HEK293T (cell line): ENCODE measurements around the gene CLDN6.
A peak's percentile ranks its signal among the peaks of the same experiment; 100 is the strongest.

ENCODE experiments used
- CTCF ChIA-PET: fragments of 350-600 bp; formaldehyde crosslinking; extraction: SDS; loops from one replicate; lab custom pipeline; 2021; ENCODE audit warnings: antibody characterized with exemption, inconsistent platforms; lab: Yijun Ruan, JAX
- POLR2A ChIA-PET: fragments of 350-600 bp; formaldehyde crosslinking; extraction: SDS; loops from one replicate; lab custom pipeline; 2020; ENCODE audit warnings: antibody characterized with exemption, inconsistent platforms; lab: Yijun Ruan, JAX
- DNase-seq: peaks from one replicate; pipeline ENCODE4 v3.0.0; 2012; ENCODE audit warnings: mixed read lengths; ENCODE audit errors: extremely low spot score
- ARNT ChIP-seq: fragments of 450-650 bp; IDR thresholded peaks from 2 replicates; pipeline ENCODE4 v1.6.1; 2017; ENCODE audit warnings: mild to moderate bottlenecking
- BHLHE40 ChIP-seq: fragments of 450-650 bp; IDR thresholded peaks from 2 replicates; pipeline ENCODE4 v1.6.1; 2016; ENCODE audit warnings: mild to moderate bottlenecking, moderate library complexity, borderline replicate concordance
- CTBP1 ChIP-seq: fragments of 450-650 bp; IDR thresholded peaks from 2 replicates; pipeline ENCODE4 v1.6.1; 2016; ENCODE audit warnings: borderline replicate concordance
- ELF4 ChIP-seq: fragments of 450-650 bp; IDR thresholded peaks from 2 replicates; pipeline ENCODE4 v1.6.1; 2017; ENCODE audit warnings: antibody characterized with exemption
- FOXA1 ChIP-seq: fragments of 450-650 bp; IDR thresholded peaks from 2 replicates; pipeline ENCODE4 v1.6.1; 2016; ENCODE audit warnings: mild to moderate bottlenecking
- FOXK2 ChIP-seq: fragments of 450-650 bp; IDR thresholded peaks from 2 replicates; pipeline ENCODE4 v1.6.1; 2016; ENCODE audit warnings: mild to moderate bottlenecking
- FOXM1 ChIP-seq: fragments of 450-650 bp; IDR thresholded peaks from 2 replicates; pipeline ENCODE4 v1.6.1; 2017; ENCODE audit warnings: mild to moderate bottlenecking, borderline replicate concordance
- HDGF ChIP-seq: fragments of 450-650 bp; IDR thresholded peaks from 2 replicates; pipeline ENCODE4 v1.6.1; 2017; ENCODE audit warnings: antibody characterized with exemption, borderline replicate concordance
- L3MBTL2 ChIP-seq: fragments of 450-650 bp; conservative IDR thresholded peaks from 2 replicates; pipeline ENCODE4 v1.6.1; 2016; ENCODE audit warnings: mild to moderate bottlenecking
- LEF1 ChIP-seq: fragments of 450-650 bp; IDR thresholded peaks from 2 replicates; pipeline ENCODE4 v1.6.1; 2017; ENCODE audit warnings: mild to moderate bottlenecking, borderline replicate concordance
- NFRKB ChIP-seq: fragments of 450-650 bp; IDR thresholded peaks from 2 replicates; pipeline ENCODE4 v1.6.1; 2016; ENCODE audit warnings: mild to moderate bottlenecking, moderate library complexity
- SP1 ChIP-seq: fragments of 450-650 bp; IDR thresholded peaks from 2 replicates; pipeline ENCODE4 v1.6.1; 2017
- SUZ12 ChIP-seq: fragments of 450-650 bp; IDR thresholded peaks from 2 replicates; pipeline ENCODE4 v1.6.1; 2016; ENCODE audit warnings: mild to moderate bottlenecking
- TARDBP ChIP-seq: fragments of 450-650 bp; IDR thresholded peaks from 2 replicates; pipeline ENCODE4 v1.6.1; 2016
- ZNF384 ChIP-seq: fragments of 450-650 bp; IDR thresholded peaks from 2 replicates; pipeline ENCODE4 v1.6.1; 2016
- TF ChIP-seq, protein P1 (sequence below): fragments of 450-650 bp; IDR thresholded peaks from 2 replicates; pipeline ENCODE4 v1.6.1; 2016

CLDN6 gene

DNA sequence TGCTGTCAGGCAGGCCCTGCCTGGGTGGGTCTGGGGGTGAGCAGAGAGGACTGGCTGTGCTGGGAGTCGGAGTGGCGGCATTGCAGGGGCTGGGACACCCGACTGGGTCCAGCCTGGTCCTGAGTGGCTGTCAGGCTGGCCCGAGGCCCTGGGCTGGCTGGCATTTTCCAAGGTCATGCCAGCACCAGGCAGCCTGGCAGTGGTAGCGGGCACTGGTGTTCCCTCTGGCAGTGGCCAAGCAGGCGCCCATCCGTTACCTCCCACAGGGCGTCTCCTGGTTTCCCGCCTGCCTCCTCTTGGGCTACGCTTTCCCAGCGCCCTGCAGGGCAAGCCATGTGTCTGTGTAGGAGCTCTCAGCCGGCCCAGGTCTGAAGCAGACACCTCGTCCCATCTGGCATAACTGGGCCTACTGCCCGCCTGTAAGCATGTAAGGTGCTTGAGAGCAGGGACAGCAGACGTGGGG is 32.1 kb downstream of the CLDN6 start:
- ChIA-PET POLR2A (no interaction called here), CTCF (no interaction called here)
- no peak for DNase-seq
- TF ChIP-seq FOXK2 = no peak
- TF ChIP-seq SUZ12 = no peak
- no peak for TF ChIP-seq BHLHE40
- TF ChIP-seq NFRKB = no peak
- TF ChIP-seq ELF4 = no peak
- no peak for TF ChIP-seq SP1
- TF ChIP-seq CTBP1 = no peak
- no peak for TF ChIP-seq TARDBP
- TF ChIP-seq LEF1 = no peak
- no peak for TF ChIP-seq FOXM1
- TF ChIP-seq FOXA1 = no peak
- no peak for TF ChIP-seq ZNF384
- TF ChIP-seq, protein P1, sequence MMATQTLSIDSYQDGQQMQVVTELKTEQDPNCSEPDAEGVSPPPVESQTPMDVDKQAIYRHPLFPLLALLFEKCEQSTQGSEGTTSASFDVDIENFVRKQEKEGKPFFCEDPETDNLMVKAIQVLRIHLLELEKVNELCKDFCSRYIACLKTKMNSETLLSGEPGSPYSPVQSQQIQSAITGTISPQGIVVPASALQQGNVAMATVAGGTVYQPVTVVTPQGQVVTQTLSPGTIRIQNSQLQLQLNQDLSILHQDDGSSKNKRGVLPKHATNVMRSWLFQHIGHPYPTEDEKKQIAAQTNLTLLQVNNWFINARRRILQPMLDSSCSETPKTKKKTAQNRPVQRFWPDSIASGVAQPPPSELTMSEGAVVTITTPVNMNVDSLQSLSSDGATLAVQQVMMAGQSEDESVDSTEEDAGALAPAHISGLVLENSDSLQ = no peak
- no peak for TF ChIP-seq L3MBTL2

DNA sequence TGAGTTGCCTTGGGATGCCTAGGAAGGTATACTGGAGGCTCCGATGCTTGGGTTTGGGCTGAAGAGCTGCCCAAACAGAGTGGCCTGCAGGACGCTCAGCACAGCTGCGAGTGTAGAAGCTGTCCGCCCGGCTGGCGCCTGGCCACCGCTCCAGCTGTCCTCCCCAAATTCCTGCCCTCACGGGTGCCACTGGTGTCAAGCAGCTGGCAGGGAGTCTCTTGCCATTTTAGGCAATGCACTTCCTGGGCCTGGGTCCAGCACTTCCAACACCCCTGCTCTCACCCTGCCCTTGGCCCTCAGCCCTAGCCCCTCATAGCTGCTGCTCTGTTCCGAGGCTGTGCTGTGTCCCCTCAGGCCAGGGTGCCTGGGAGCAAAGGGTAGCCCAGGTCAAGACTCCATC is 32.5 kb downstream of the CLDN6 start:
- POLR2A ChIA-PET = no interaction called here
- CTCF ChIA-PET = no interaction called here
- TF ChIP-seq FOXA1 (no peak), FOXM1 (no peak), FOXK2 (no peak), HDGF (no peak), BHLHE40 (no peak), TARDBP (no peak), ELF4 (no peak), L3MBTL2 (no peak), NFRKB (no peak), SUZ12 (no peak), ZNF384 (no peak), CTBP1 (no peak), ARNT (no peak), LEF1 (no peak), SP1 (no peak)
- TF ChIP-seq, protein P1 = no peak
- no peak for DNase-seq

GRCh38 chr16:2983706-2984136 is 34.3 kb downstream of the CLDN6 start:
- TF ChIP-seq NFRKB = no peak
- peak; percentile 74 for TF ChIP-seq L3MBTL2
- ChIA-PET POLR2A (no interaction called here), CTCF (interaction anchor here (0.6 kb wide), 1 partner anchor 44 kb away, joined by 3 read pairs; no protein-coding TSS in a partner anchor)
- DNase-seq = peak; percentile 91

GRCh38 chr16:2982402-2982801 is 35.6 kb downstream of the CLDN6 start:
- ChIA-PET CTCF (interaction anchor here (0.7 kb wide), 1 partner anchor 11 kb away, joined by 4 read pairs; no protein-coding TSS in a partner anchor), POLR2A (interaction anchor here (1.1 to 3.5 kb wide), 2 partner anchors 17 to 31 kb away, joined by 3 to 30 read pairs; partner anchors contain the start of gene KREMEN2)
- DNase-seq = no peak
- TF ChIP-seq ELF4 (no peak), L3MBTL2 (no peak), SP1 (no peak), LEF1 (no peak), HDGF (no peak), FOXM1 (no peak), FOXA1 (no peak), FOXK2 (no peak), ZNF384 (no peak), NFRKB (no peak), ARNT (no peak), TARDBP (no peak), BHLHE40 (no peak), SUZ12 (no peak), CTBP1 (no peak)
- TF ChIP-seq, protein P1 = no peak

GRCh38 chr16:2981899-2982250 is 36.1 kb downstream of the CLDN6 start:
- ChIA-PET CTCF (interaction anchor here (0.7 to 0.9 kb wide), 2 partner anchors 12 to 37 kb away, joined by 4 read pairs; no protein-coding TSS in a partner anchor), POLR2A (interaction anchor here (1.0 to 3.5 kb wide), 5 partner anchors 10 to 41 kb away, joined by 3 to 40 read pairs (median 8); partner anchors contain the start of genes KREMEN2 and PAQR4)
- TF ChIP-seq ZNF384 = no peak
- TF ChIP-seq ARNT = no peak
- no peak for TF ChIP-seq SUZ12
- TF ChIP-seq NFRKB = no peak
- no peak for TF ChIP-seq L3MBTL2
- TF ChIP-seq BHLHE40 = no peak

GRCh38 chr16:2981177-2981898 is 36.6 kb downstream of the CLDN6 start:
- POLR2A ChIA-PET = interaction anchor here (1.0 to 3.5 kb wide), 12 partner anchors 9 to 50 kb away, joined by 3 to 40 read pairs (median 6); partner anchors contain the start of genes KREMEN2, PAQR4 and TNFRSF12A
- CTCF ChIA-PET = interaction anchor here (0.9 to 1.0 kb wide), 2 partner anchors 37 to 47 kb away, joined by 3 to 4 read pairs; no protein-coding TSS in a partner anchor
- no peak for TF ChIP-seq TARDBP
- no peak for TF ChIP-seq BHLHE40
- TF ChIP-seq, protein P1 = no peak
- no peak for TF ChIP-seq SUZ12
- TF ChIP-seq ELF4 = no peak
- no peak for TF ChIP-seq FOXA1
- TF ChIP-seq HDGF = no peak
- TF ChIP-seq SP1 = no peak
- no peak for TF ChIP-seq ZNF384
- TF ChIP-seq NFRKB = no peak
- no peak for TF ChIP-seq FOXM1
- no peak for TF ChIP-seq CTBP1
- TF ChIP-seq FOXK2 = no peak
- no peak for TF ChIP-seq L3MBTL2
- no peak for TF ChIP-seq LEF1
- DNase-seq = no peak

More at GRCh38 chr16:2981899-2982250, 36.1 kb downstream of the CLDN6 start:
- DNase-seq = no peak
